Measurements from ENCODE around the gene RFT1.
"Not testable (repeated sequence)": the region's sequence is repeated elsewhere in the genome, so short reads cannot be mapped to it uniquely, and the experiment has no call there.

The RFT1 gene

DNA sequence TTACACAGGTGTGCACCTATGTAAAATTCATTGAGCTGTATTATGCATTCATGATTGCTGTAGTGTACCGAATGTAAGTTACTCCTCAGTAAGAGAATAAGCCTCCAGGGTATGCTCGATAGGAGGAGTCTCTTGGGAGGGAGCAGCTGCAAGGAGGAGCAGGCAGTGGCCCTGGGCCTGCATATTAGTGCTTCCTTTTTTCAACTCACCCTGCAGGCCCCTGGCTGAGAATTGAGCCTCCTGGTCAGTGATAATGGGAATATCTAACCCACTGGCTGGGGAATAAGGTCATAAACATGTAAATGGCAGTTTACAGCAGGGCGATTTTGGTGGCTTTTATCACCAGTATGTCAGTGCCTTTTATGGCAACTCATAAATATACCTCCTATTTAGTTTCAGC, 62.7 kb downstream of the RFT1 start:
- TF ChIP-seq, protein P1, sequence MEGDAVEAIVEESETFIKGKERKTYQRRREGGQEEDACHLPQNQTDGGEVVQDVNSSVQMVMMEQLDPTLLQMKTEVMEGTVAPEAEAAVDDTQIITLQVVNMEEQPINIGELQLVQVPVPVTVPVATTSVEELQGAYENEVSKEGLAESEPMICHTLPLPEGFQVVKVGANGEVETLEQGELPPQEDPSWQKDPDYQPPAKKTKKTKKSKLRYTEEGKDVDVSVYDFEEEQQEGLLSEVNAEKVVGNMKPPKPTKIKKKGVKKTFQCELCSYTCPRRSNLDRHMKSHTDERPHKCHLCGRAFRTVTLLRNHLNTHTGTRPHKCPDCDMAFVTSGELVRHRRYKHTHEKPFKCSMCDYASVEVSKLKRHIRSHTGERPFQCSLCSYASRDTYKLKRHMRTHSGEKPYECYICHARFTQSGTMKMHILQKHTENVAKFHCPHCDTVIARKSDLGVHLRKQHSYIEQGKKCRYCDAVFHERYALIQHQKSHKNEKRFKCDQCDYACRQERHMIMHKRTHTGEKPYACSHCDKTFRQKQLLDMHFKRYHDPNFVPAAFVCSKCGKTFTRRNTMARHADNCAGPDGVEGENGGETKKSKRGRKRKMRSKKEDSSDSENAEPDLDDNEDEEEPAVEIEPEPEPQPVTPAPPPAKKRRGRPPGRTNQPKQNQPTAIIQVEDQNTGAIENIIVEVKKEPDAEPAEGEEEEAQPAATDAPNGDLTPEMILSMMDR (IDR thresholded peaks at IDR 0.05; ENCODE audit: control insufficient read depth, extremely low read depth, insufficient read depth) = no peak
- no peak overlapping the region for H3K4me3 ChIP-seq (ENCODE audit: low read depth, low read length)
- DNase-seq (ENCODE audit: low read depth) = no peak

DNA sequence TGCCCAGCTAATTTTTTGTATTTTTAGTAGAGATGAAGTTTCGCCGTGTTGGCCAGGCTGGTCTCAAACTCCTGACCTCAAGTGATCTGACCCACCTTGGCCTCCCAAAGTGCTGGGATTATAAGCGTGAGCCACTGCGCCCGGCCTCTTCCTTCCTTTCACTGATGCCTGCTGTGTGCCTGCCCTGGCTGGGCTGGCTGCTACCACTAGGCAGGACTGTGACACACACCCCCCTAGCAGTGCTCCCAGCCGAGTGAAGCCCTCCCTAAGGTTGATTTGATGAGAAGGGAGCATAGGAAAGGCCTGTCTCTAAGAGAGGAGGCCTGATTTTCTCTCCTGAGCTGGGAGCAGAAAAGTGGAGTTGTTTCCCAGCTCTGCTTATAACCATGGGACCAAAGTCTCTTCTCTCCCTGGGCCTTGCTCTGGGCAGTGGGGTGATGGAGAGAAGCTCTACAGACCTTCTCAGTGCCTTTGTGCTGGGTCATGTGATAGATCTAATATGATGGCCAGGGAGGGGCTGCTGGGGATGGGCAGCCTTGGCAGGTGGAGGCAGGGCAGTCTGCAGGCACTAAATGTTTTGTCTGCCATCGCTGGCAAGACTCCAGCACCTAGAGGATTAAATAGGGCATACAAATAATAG, 64.3 kb downstream of the RFT1 start:
- H3K4me3 ChIP-seq (ENCODE audit: low read depth, low read length) = no peak overlapping the region
- no peak for DNase-seq (ENCODE audit: low read depth)
- TF ChIP-seq, protein P1 (IDR thresholded peaks at IDR 0.05; ENCODE audit: control insufficient read depth, extremely low read depth, insufficient read depth) = no peak

DNA sequence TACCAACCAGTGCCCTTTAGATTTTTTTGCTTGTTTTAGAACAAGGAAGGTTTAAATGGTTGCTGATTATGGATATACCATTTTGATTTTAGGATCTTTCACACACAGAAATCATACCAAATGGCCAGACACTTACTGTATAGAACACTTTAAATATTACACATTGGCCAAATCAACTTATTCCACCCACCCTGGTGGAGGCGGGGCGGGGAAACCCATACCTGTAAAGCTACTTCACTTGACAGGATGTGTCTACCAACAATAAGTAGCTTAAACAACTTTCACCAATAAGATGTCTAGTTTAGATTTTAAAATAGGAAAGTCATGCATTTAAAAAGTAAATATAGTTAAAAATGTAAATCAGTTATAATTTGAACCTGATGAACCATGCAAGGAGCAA, 67.3 kb downstream of the RFT1 start:
- H3K4me3 ChIP-seq (ENCODE audit: low read depth, low read length) = no peak overlapping the region
- TF ChIP-seq, protein P1 (IDR thresholded peaks at IDR 0.05; ENCODE audit: control insufficient read depth, extremely low read depth, insufficient read depth) = no peak
- DNase-seq (ENCODE audit: low read depth) = no peak

- no peak overlapping the region for H3K4me3 ChIP-seq (ENCODE audit: low read depth, low read length)
- no peak for DNase-seq (ENCODE audit: low read depth)
Observed at GRCh38 chr3:53056442-53056841, 73.8 kb downstream of the RFT1 start.

GRCh38 chr3:53054233-53054632, 76.0 kb downstream of the RFT1 start:
- not testable (repeated sequence) for DNase-seq (ENCODE audit: low read depth); H3K4me3 ChIP-seq (ENCODE audit: low read depth, low read length)

More at GRCh38 chr3:53056442-53056841, 73.8 kb downstream of the RFT1 start:
- TF ChIP-seq, protein P1 (IDR thresholded peaks at IDR 0.05; ENCODE audit: control insufficient read depth, extremely low read depth, insufficient read depth) = no peak

DNA sequence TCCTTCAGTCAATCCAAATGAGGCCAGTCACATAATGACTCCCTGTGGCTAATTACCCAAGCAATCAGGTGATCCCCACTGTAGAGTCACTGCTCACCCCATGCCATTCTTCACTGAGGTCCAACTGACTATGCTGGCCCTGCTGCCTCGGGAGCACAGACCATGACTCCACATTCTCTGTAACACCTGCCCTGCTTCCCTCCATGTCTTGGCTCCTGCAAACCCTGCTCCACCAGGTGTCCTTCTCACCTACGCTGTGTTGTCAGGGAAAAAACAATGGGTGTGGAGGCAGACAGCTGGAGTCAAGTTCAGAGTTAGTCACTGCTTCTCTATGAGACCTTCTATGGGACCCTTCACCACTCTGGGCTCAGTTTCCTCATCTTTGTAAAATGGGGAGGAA, 78.3 kb downstream of the RFT1 start:
- H3K4me3 ChIP-seq (ENCODE audit: low read depth, low read length) = no peak overlapping the region
- TF ChIP-seq, protein P1 (IDR thresholded peaks at IDR 0.05; ENCODE audit: control insufficient read depth, extremely low read depth, insufficient read depth) = no peak
- DNase-seq (ENCODE audit: low read depth) = no peak

DNA sequence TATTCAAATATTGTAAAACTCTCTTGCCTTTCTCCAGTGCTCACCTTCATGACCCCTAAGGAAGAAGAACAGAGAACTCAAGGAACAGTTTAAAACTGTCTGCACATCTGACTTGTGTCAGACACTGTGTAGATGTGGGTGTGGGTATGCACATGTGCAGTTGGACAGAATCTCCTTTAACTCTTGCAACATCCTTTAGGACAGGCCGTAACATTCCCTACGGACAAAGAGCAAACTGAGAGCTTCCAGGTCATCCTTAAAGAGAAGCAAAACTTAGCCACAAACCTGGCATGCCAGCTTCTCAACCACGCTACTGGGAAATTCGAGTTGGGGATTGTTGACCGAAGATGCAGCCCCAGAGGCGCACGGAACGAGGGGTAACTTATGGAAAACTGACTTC, 80.2 kb downstream of the RFT1 start:
- TF ChIP-seq, protein P1 (IDR thresholded peaks at IDR 0.05; ENCODE audit: control insufficient read depth, extremely low read depth, insufficient read depth) = no peak
- H3K4me3 ChIP-seq (ENCODE audit: low read depth, low read length) = no peak overlapping the region
- no peak for DNase-seq (ENCODE audit: low read depth)

All from LNCaP clone FGC (cell line).